Measurements from ENCODE around the gene PDE7B. TPM values are rescaled to one million over a fixed set of nuclear protein-coding genes. Genes with fewer than 3 reads are reported as not detected.

PDE7B gene
- total and polyA plus RNA-seq, 9 of the 15 experiments (the other 6 are each of a cell fraction or from before 2014, with no cell fraction given): 0.01 TPM; not detected in 8

DNA sequence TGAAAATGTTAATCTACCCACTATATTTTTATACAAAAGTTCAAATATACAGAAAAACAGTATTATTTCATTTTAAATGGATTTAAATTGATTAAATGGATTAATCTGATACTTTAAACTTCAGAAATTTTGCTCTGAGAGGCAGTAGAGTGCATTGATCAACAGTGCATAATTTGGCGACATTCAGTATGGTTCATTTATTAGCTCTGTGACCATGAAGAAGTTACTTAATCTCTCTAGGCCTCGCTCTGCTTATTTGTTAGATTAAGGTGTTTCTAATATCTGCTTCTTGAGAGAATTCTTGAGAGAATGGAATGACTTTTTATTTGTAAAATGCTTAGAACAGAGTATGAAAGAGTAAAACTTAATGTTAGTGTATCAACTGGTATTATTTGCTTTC is 8.9 kb downstream of the PDE7B start:
- H3K9ac ChIP-seq (ENCODE audit: insufficient read depth in 1 of 2, low read depth in 2 of 2, low read length in 2 of 2): no peak overlapping the region
- in situ Hi-C loops (cut with MboI): no loop called here
- H3K36me3 ChIP-seq (ENCODE audit: control insufficient read depth, insufficient read depth, low read length): no peaks in the 10 kb centered on the region
- no peak overlapping the region for H3K4me2 ChIP-seq (ENCODE audit: insufficient read depth, low read length)
- H3K27ac ChIP-seq (ENCODE audit: extremely low read depth, low read depth, low read length): no peak overlapping the region
- intact Hi-C loops (cut with micrococcal nuclease): no loop called here
- DNase-seq (ENCODE audit: extremely low read depth in 1 of 4, low spot score in 3 of 4) (no peak), FAIRE-seq (no peak), ATAC-seq (no peak)
- no peaks in the 10 kb centered on the region for H4K20me1 ChIP-seq (replicated peaks; ENCODE audit: control insufficient read depth, insufficient read depth, low read length)
- no peaks in the 10 kb centered on the region for H3K4me1 ChIP-seq (replicated peaks in 1 of 2; ENCODE audit: control insufficient read depth in 2 of 2, insufficient read depth in 2 of 2, low read length in 2 of 2)
- H2AFZ ChIP-seq (ENCODE audit: low read depth, low read length): no peak overlapping the region
- no peaks in the 10 kb centered on the region for H3K9me1 ChIP-seq (ENCODE audit: control insufficient read depth, insufficient read depth, low read length)
- BruUV-seq (replicated peaks): no TSS peak
- TF ChIP-seq MEIS2 (IDR thresholded peaks at IDR 0.05; ENCODE audit: partially characterized antibody) (no peak), HDAC2 (IDR thresholded peaks at IDR 0.05) (no peak), TEAD1 (CRISPR knock-in tag; IDR thresholded peaks at IDR 0.05) (no peak), ZNF766 (CRISPR knock-in tag; conservative IDR thresholded peaks at IDR 0.05) (no peak), NCOA1 (IDR thresholded peaks at IDR 0.05; ENCODE audit: low read depth) (no peak), KDM2B (CRISPR knock-in tag; IDR thresholded peaks at IDR 0.05) (no peak), SNRNP70 (optimal IDR thresholded peaks at IDR 0.05; ENCODE audit: low read depth, low read length) (no peak), RCOR1 (IDR thresholded peaks at IDR 0.05; ENCODE audit: borderline replicate concordance in 1 of 2, low read depth in 2 of 2, low read length in 2 of 2) (no peak), WHSC1 (IDR thresholded peaks at IDR 0.05; ENCODE audit: low read length) (no peak)
- TF ChIP-seq, protein P1, sequence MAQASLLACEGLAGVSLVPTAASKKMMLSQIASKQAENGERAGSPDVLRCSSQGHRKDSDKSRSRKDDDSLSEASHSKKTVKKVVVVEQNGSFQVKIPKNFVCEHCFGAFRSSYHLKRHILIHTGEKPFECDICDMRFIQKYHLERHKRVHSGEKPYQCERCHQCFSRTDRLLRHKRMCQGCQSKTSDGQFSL (CRISPR knock-in tag; IDR thresholded peaks at IDR 0.05): no peak
- TF ChIP-seq, protein P1 (tag; IDR thresholded peaks at IDR 0.05): no peak
- 0% methylated on average over 2 of the region's 2 CpGs for WGBS (ENCODE audit: insufficient coverage, low coverage, missing lambda C conversion rate)
- no peaks in the 10 kb centered on the region for H3K79me2 ChIP-seq (ENCODE audit: control insufficient read depth, insufficient read depth, low read length)
- CTCF ChIA-PET (ENCODE audit: low intra/inter-chr PET ratio): no interaction called here
- H3K9me3 ChIP-seq (replicated peaks; ENCODE audit: control insufficient read depth, insufficient read depth, low read depth, low read length): no peaks in the 10 kb centered on the region
- no peaks in the 10 kb centered on the region for H3K27me3 ChIP-seq (ENCODE audit: control insufficient read depth in 2 of 2, insufficient read depth in 2 of 2, low read length in 2 of 2)
- POLR2A ChIA-PET: no interaction called here
- H3K4me3 ChIP-seq: no peak overlapping the region
